Panc1 (cell line): Measurements from ENCODE around the gene CIPC.

Experiments used
- POLR2AphosphoS5 ChIP-seq: IDR thresholded peaks from 2 replicates; pipeline ENCODE4 v1.6.1; 2012; ENCODE audit warnings: mild to moderate bottlenecking, low read depth, low read length, moderate library complexity
- REST ChIP-seq, 2 experiments: IDR thresholded peaks; 2 replicates each; pipeline ENCODE4 v1.6.1; 2011 to 2012; ENCODE audit warnings: low read depth in 2 of 2, control low read depth in 1 of 2, low read length in 1 of 2, mild to moderate bottlenecking in 1 of 2, moderate library complexity in 1 of 2; ENCODE audit not compliant: insufficient read depth in 1 of 2
- SIN3A ChIP-seq: IDR thresholded peaks from 2 replicates; pipeline ENCODE4 v1.6.1; 2012; ENCODE audit warnings: low read depth, mild to moderate bottlenecking, low read length, moderate library complexity, borderline replicate concordance; ENCODE audit not compliant: insufficient read depth
- TCF7L2 ChIP-seq: IDR thresholded peaks from 2 replicates; pipeline ENCODE4 v1.6.1; 2011; ENCODE audit warnings: mild to moderate bottlenecking, low read depth, low read length, inconsistent platforms
- TF ChIP-seq, protein P1 (sequence below): fragments of 450-650 bp; IDR thresholded peaks from 2 replicates; pipeline ENCODE4 v1.5.1; 2017; ENCODE audit warnings: mild to moderate bottlenecking

DNA sequence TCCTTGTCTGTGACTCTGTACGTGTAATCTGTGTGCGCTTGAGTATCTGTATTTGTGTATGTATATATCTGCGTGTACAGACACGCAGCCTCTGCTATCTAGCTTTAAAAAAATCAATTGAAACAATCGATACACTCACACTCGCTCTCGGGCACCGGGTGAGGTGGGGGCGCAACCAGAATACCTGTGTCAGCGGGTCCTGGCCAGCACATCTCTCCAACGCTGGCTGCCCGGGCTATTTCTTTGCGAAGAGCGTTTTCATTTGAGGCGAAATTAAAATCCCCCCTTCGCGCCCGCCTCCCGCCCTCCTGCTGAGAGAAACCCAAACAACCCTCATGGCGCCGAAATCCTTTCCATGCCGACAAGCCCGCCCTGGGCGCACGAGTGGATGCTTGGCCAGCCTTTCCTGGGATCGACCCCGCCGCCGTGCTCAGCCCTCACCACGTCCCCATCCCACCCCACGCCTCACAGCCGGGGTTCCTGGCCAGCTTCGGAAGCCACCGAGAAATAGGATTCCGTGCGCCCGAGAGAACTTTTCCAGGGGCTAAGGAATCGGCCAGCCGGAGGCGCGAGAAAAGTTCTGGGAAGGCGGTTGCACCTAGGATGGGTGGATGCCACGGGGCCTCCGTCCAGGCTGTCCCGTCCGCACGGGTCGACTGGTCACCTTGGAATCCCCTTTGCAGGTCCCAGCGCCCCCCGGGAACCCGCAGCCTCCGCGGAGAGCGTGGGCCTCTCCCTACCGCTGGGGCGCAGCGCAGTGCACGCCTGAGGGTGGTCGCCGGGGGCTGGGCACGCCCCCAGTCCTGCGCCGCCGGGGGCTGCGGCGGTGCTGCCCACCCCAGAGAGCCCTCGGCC is 42.5 kb downstream of the CIPC start:
- TF ChIP-seq, protein P1, sequence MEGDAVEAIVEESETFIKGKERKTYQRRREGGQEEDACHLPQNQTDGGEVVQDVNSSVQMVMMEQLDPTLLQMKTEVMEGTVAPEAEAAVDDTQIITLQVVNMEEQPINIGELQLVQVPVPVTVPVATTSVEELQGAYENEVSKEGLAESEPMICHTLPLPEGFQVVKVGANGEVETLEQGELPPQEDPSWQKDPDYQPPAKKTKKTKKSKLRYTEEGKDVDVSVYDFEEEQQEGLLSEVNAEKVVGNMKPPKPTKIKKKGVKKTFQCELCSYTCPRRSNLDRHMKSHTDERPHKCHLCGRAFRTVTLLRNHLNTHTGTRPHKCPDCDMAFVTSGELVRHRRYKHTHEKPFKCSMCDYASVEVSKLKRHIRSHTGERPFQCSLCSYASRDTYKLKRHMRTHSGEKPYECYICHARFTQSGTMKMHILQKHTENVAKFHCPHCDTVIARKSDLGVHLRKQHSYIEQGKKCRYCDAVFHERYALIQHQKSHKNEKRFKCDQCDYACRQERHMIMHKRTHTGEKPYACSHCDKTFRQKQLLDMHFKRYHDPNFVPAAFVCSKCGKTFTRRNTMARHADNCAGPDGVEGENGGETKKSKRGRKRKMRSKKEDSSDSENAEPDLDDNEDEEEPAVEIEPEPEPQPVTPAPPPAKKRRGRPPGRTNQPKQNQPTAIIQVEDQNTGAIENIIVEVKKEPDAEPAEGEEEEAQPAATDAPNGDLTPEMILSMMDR: no peak
- TF ChIP-seq SIN3A (no peak), POLR2AphosphoS5 (no peak), REST (IDR thresholded peaks at IDR 0.05; ENCODE audit: insufficient read depth in 1 of 2, low read depth in 2 of 2, low read length in 1 of 2) (no peak), TCF7L2 (no peak)
